Hematopoietic multipotent progenitor cell treated with erythropoietin and hydrocortisone succinate and interleukin-3 and kit ligand, for 8 days (in vitro differentiated cells): ENCODE results near the gene FAAP100.

Experiments used
- DNase-seq: peaks from one replicate; pipeline ENCODE4 v3.0.0-alpha.2; 2015

FAAP100 gene

GRCh38 chr17:81509972-81510784, 42.0 kb downstream of the FAAP100 start:
- peak; percentile 26 for DNase-seq

GRCh38 chr17:81509207-81509971, 42.8 kb downstream of the FAAP100 start:
- peak; percentile 12 for DNase-seq

- no peak for DNase-seq
Observed at GRCh38 chr17:81508639-81509206, 43.4 kb downstream of the FAAP100 start.

GRCh38 chr17:81503619-81504018, 48.5 kb downstream of the FAAP100 start:
- no peak for DNase-seq

- DNase-seq, result no peak
Observed at GRCh38 chr17:81502471-81503017, 49.6 kb downstream of the FAAP100 start.

- DNase-seq, result no peak
Observed at GRCh38 chr17:81500047-81500446, 52.1 kb downstream of the FAAP100 start.

- no peak for DNase-seq
Observed at GRCh38 chr17:81499601-81499970, 52.6 kb downstream of the FAAP100 start.

GRCh38 chr17:81498953-81499600, 53.1 kb downstream of the FAAP100 start:
- DNase-seq, result no peak

GRCh38 chr17:81494626-81495377, 57.4 kb downstream of the FAAP100 start:
- peak; percentile 9 for DNase-seq

- DNase-seq, result no peak
Observed at GRCh38 chr17:81493198-81494038, 58.7 kb downstream of the FAAP100 start.

GRCh38 chr17:81492706-81493105, 59.4 kb downstream of the FAAP100 start:
- DNase-seq, result no peak

- no peak for DNase-seq
Observed at GRCh38 chr17:81492202-81492601, 60.0 kb downstream of the FAAP100 start.

GRCh38 chr17:81491761-81492160, 60.4 kb downstream of the FAAP100 start:
- DNase-seq, result no peak

- peak; percentile 17 for DNase-seq
Observed at GRCh38 chr17:81491181-81491581, 61.0 kb downstream of the FAAP100 start.

GRCh38 chr17:81489998-81490992, 61.9 kb downstream of the FAAP100 start:
- no peak for DNase-seq
